GM23248 (cell line): Measurements from ENCODE around the gene EVL. TPM values are rescaled to one million over a fixed set of nuclear protein-coding genes. Genes with fewer than 3 reads are reported as not detected.
A peak's percentile ranks its signal among the peaks of the same experiment; 100 is the strongest.

ENCODE experiments used
- DNase-seq: peaks from one replicate; pipeline ENCODE4 v3.0.0-alpha.2; 2015
- H2AFZ ChIP-seq: fragments of 200-600 bp; sonication (generic); 2 replicates; pipeline ENCODE4 v1.6.1; 2016; ENCODE audit warnings: antibody characterized with exemption
- H3F3A ChIP-seq: fragments of 200-600 bp; sonication (generic); 2 replicates; pipeline ENCODE4 v1.6.1; 2016; ENCODE audit warnings: mild to moderate bottlenecking, antibody characterized with exemption, mixed run types; ENCODE audit not compliant: insufficient read depth
- H3K27ac ChIP-seq: fragments of 200-600 bp; sonication (generic); 2 replicates; pipeline ENCODE4 v1.5.1; 2016; ENCODE audit warnings: mild to moderate bottlenecking
- H3K27me3 ChIP-seq: fragments of 200-600 bp; sonication (generic); replicated peaks from 2 replicates; pipeline ENCODE4 v1.6.1; 2016; ENCODE audit warnings: mild to moderate bottlenecking; ENCODE audit not compliant: insufficient read depth
- H3K36me3 ChIP-seq: fragments of 200-600 bp; sonication (generic); 2 replicates; pipeline ENCODE4 v1.6.1; 2016; ENCODE audit warnings: low read depth, mild to moderate bottlenecking
- H3K4me1 ChIP-seq: fragments of 200-600 bp; sonication (generic); 2 replicates; pipeline ENCODE4 v1.6.1; 2016; ENCODE audit warnings: mild to moderate bottlenecking; ENCODE audit not compliant: insufficient read depth
- H3K4me2 ChIP-seq: fragments of 200-600 bp; sonication (generic); one replicate; pipeline ENCODE4 v1.6.1; 2016; ENCODE audit warnings: mild to moderate bottlenecking; ENCODE audit not compliant: unreplicated experiment
- H3K4me3 ChIP-seq: fragments of 200-600 bp; sonication (generic); 2 replicates; pipeline ENCODE4 v1.5.1; 2016; ENCODE audit warnings: mild to moderate bottlenecking
- H3K79me2 ChIP-seq: fragments of 200-600 bp; sonication (generic); 2 replicates; pipeline ENCODE4 v1.6.1; 2016; ENCODE audit warnings: mild to moderate bottlenecking; ENCODE audit not compliant: insufficient read depth
- H3K9ac ChIP-seq: fragments of 200-600 bp; sonication (generic); 2 replicates; pipeline ENCODE4 v1.6.1; 2016; ENCODE audit warnings: mild to moderate bottlenecking
- H3K9me2 ChIP-seq: fragments of 200-600 bp; sonication (generic); 2 replicates; pipeline ENCODE4 v1.6.1; 2016; ENCODE audit warnings: mixed run types, mild to moderate bottlenecking, moderate library complexity; ENCODE audit not compliant: insufficient read depth
- H3K9me3 ChIP-seq: fragments of 200-600 bp; sonication (generic); one replicate; pipeline ENCODE4 v1.6.1; 2017; ENCODE audit warnings: low read depth
- H4K20me1 ChIP-seq: fragments of 200-600 bp; sonication (generic); 2 replicates; pipeline ENCODE4 v1.6.0; 2016; ENCODE audit not compliant: insufficient read depth
- EZH2 ChIP-seq: fragments of 200-600 bp; sonication (generic); IDR thresholded peaks from 2 replicates; pipeline ENCODE4 v1.6.1; 2018; ENCODE audit warnings: antibody characterized with exemption, mild to moderate bottlenecking; ENCODE audit not compliant: insufficient read depth, poor library complexity, severe bottlenecking
- EZH2phosphoT487 ChIP-seq: fragments of 200-600 bp; sonication (generic); IDR thresholded peaks from 2 replicates; pipeline ENCODE4 v1.6.1; 2018; ENCODE audit warnings: antibody characterized with exemption, moderate library complexity, mild to moderate bottlenecking, low read depth; ENCODE audit not compliant: insufficient read depth
- WGBS, 2 experiments: methylation state at CpG; one replicate each; pipeline ENCODE4 v1.1.6; 2015 to 2017; ENCODE audit warnings: low lambda C conversion rate in 2 of 2, low coverage in 1 of 2; ENCODE audit errors: missing lambda C conversion rate in 2 of 2; 5-methylcytosine and 5-hydroxymethylcytosine counted together
- in situ Hi-C: fragments of 300-500 bp; cut with MboI; formaldehyde crosslinking; loops from 2 replicates; pipeline ENCODE4 v1.15.0; 2020
- polyA plus RNA-seq: library from polyadenylated mRNA; unstranded; fragments of >200 nt; fragmentation: Nextera tagmentation; extraction: Ambion mirVana; gene quantifications from 2 replicates; pipeline ENCODE4 v1.2.1, GENCODE V29; 2016
- total RNA-seq: library from RNA; depleted of rRNA; stranded (reverse); fragments of >200 nt; shearing (Covaris generic); gene quantifications from 2 replicates; pipeline ENCODE4 v1.2.3, GENCODE V29; 2014

Gene EVL
- total and polyA plus RNA-seq, 2 experiments from 2014 or later: 6.6 to 29.9 TPM

DNA sequence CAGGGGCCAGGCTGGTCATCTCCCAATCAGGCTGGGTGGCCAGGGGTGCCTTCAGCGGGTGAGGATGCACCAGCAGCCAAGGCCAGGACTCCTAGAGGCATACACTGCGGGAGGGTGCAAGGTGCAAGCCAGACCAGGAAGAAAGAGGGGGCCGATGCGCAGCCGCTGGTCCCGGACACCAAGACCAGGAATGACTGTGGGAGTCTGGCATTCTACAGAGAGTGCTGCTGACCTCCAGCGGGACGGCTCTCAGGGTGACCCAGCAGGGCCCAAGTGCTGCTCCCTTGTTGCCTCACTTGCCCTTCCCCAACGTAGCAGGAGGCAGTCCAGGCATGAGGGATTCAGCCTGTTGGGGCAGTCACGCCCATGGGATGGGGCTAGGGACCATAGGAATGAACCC is 58.4 kb downstream of the EVL start:
- no peak overlapping the region for H2AFZ ChIP-seq
- H3K27me3 ChIP-seq: no peaks in the 10 kb centered on the region
- no peak for TF ChIP-seq EZH2
- TF ChIP-seq EZH2phosphoT487: no peak
- no peaks in the 10 kb centered on the region for H3F3A ChIP-seq
- 94 to 96% methylated on average over 10 of the region's 10 CpGs for WGBS, 2 experiments
- DNase-seq: no peak
- no peaks in the 10 kb centered on the region for H3K79me2 ChIP-seq
- no peak overlapping the region for H3K9ac ChIP-seq
- no peak overlapping the region for H3K27ac ChIP-seq
- in situ Hi-C loops: no loop called here
- H4K20me1 ChIP-seq: no peaks in the 10 kb centered on the region
- no peaks in the 10 kb centered on the region for H3K9me2 ChIP-seq
- H3K4me1 ChIP-seq: peaks cover under 1% of the 10 kb centered on the region
- H3K4me2 ChIP-seq: no peak overlapping the region
- no peaks in the 10 kb centered on the region for H3K9me3 ChIP-seq
- H3K4me3 ChIP-seq: no peak overlapping the region
- no peaks in the 10 kb centered on the region for H3K36me3 ChIP-seq

DNA sequence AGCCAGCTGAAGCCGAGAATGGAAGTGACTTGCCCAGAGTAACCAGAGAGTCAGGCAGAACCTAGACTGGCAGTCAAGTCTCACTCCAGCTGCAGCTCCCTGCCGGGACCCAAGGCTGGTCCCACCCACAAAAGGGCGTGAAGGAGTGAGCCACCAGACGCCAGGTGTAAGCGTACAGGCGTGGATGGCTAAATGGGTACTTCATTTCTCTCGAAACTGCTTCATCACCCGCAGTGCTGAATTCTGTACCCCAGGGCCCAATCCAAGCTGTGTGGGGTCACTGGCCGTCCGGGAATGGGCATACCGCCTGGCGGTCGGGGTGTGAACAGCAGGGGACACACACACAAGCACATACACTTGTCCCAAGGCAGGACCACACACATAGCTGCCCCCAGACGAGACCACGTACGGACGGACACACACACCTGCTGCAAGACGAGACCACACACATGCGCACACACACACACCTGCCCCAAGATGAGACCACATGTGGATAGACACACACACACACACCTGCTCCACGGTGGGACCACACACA is 59.4 kb downstream of the EVL start:
- no peaks in the 10 kb centered on the region for H4K20me1 ChIP-seq
- in situ Hi-C loops: no loop called here
- TF ChIP-seq EZH2: no peak
- no peak for TF ChIP-seq EZH2phosphoT487

DNA sequence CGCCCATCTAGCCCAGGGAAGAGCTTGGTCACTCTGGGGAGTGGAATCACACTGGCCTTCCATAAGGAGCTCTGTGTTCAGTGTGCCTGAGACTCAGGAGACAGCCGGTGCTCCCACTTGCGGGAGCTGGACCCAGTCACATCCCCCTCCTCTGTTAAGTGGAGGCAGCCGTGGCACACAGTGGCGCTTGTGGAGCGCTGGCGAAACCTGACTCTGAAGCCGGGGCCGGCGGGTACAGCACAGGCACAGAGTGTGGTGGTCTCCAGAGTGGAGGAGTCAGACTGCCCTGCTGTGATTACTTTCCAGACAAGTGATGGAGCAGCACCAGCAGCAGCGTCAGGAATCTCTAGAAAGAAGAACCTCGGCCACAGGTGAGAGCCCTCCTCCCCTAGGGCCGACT is 61.2 kb downstream of the EVL start:
- Histone ChIP-seq H3K9ac (no peak overlapping the region), H3K4me1 (peaks cover 14% of the 10 kb centered on the region), H3K79me2 (no peaks in the 10 kb centered on the region), H3K27me3 (no peaks in the 10 kb centered on the region), H3K36me3 (no peaks in the 10 kb centered on the region), H3K27ac (no peak overlapping the region), H2AFZ (no peak overlapping the region), H4K20me1 (no peaks in the 10 kb centered on the region), H3K9me3 (no peaks in the 10 kb centered on the region), H3F3A (peaks cover 7% of the 10 kb centered on the region), H3K9me2 (no peaks in the 10 kb centered on the region), H3K4me2 (no peak overlapping the region), H3K4me3 (no peak overlapping the region)
- no peak for TF ChIP-seq EZH2
- TF ChIP-seq EZH2phosphoT487: no peak
- 84 to 89% methylated on average over 11 to 13 of the region's 13 CpGs for WGBS, 2 experiments
- no peak for DNase-seq
- in situ Hi-C loops: no loop called here

More for the DNA sequence above, 59.4 kb downstream of the EVL start:
- H3K9me2 ChIP-seq: no peaks in the 10 kb centered on the region
- H2AFZ ChIP-seq: no peak overlapping the region
- H3F3A ChIP-seq: no peaks in the 10 kb centered on the region
- H3K4me2 ChIP-seq: no peak overlapping the region
- 94 to 95% methylated on average over 18 to 20 of the region's 20 CpGs for WGBS, 2 experiments
- H3K79me2 ChIP-seq: no peaks in the 10 kb centered on the region
- H3K4me1 ChIP-seq: peaks cover 9% of the 10 kb centered on the region
- DNase-seq: no peak
- H3K36me3 ChIP-seq: no peaks in the 10 kb centered on the region
- H3K27ac ChIP-seq: no peak overlapping the region
- no peak overlapping the region for H3K9ac ChIP-seq
- no peaks in the 10 kb centered on the region for H3K27me3 ChIP-seq
- no peak overlapping the region for H3K4me3 ChIP-seq
- H3K9me3 ChIP-seq: no peaks in the 10 kb centered on the region

GRCh38 chr14:100127853-100128455 is 62.7 kb downstream of the EVL start:
- H3K9ac ChIP-seq: no peak overlapping the region
- no peak overlapping the region for H3K4me3 ChIP-seq
- 93% methylated on average over 12 of the region's 12 CpGs for WGBS, 2 experiments
- H3K9me3 ChIP-seq: no peaks in the 10 kb centered on the region
- no peaks in the 10 kb centered on the region for H3K9me2 ChIP-seq
- no peaks in the 10 kb centered on the region for H3K27me3 ChIP-seq
- no peak for DNase-seq
- H3K4me1 ChIP-seq: peaks cover 28% of the 10 kb centered on the region
- H2AFZ ChIP-seq: no peak overlapping the region
- H3K79me2 ChIP-seq: no peaks in the 10 kb centered on the region
- H3F3A ChIP-seq: peaks cover 19% of the 10 kb centered on the region
- no peaks in the 10 kb centered on the region for H4K20me1 ChIP-seq
- H3K4me2 ChIP-seq: no peak overlapping the region
- H3K27ac ChIP-seq: no peak overlapping the region
- TF ChIP-seq EZH2 (no peak), EZH2phosphoT487 (no peak)
- no peaks in the 10 kb centered on the region for H3K36me3 ChIP-seq
- in situ Hi-C loops: no loop called here

GRCh38 chr14:100128688-100129087 is 63.5 kb downstream of the EVL start:
- TF ChIP-seq EZH2: no peak
- no peak for TF ChIP-seq EZH2phosphoT487
- no peak overlapping the region for H2AFZ ChIP-seq
- H3K9me3 ChIP-seq: no peaks in the 10 kb centered on the region
- no peaks in the 10 kb centered on the region for H3K9me2 ChIP-seq
- H3K4me3 ChIP-seq: no peak overlapping the region
- H3K27me3 ChIP-seq: no peaks in the 10 kb centered on the region
- H3K36me3 ChIP-seq: no peaks in the 10 kb centered on the region
- no peaks in the 10 kb centered on the region for H4K20me1 ChIP-seq
- H3F3A ChIP-seq: peaks cover 22% of the 10 kb centered on the region
- 82 to 83% methylated on average over 12 of the region's 12 CpGs for WGBS, 2 experiments
- peak overlapping the region; percentile 2; the same call in 1 of the 2 replicates for H3K9ac ChIP-seq
- peaks cover 35% of the 10 kb centered on the region for H3K4me1 ChIP-seq
- H3K79me2 ChIP-seq: no peaks in the 10 kb centered on the region
- DNase-seq: no peak
- H3K4me2 ChIP-seq: no peak overlapping the region
- in situ Hi-C loops: no loop called here
- peak overlapping the region; percentile 39 for H3K27ac ChIP-seq
